Psoas muscle (tissue), 8 donors: ENCODE results near the gene NEK10. TPM values are rescaled to one million over a fixed set of nuclear protein-coding genes. Genes with fewer than 3 reads are reported as not detected.

Source experiments
- ATAC-seq, 4 donors: fragments of 200-7000 bp; cut with Tn5 transposase; one replicate each; pipeline ENCODE4 v1.9.1; 2020; ENCODE audit warnings: moderate library complexity in 3 of 4, mild to moderate bottlenecking in 2 of 4
- DNase-seq, 2 donors: peaks; one replicate each; pipeline ENCODE4 v3.0.0-alpha.2; 2020
- H3K27ac ChIP-seq: fragments of 200-600 bp; one replicate; pipeline ENCODE4 v1.8.0; 2022
- H3K27me3 ChIP-seq, 3 donors: fragments of 200-600 bp in 1 of 3; one replicate each; pipeline versions ENCODE4 v1.6.1 to v1.8.0; 2013 to 2022; ENCODE audit warnings: low read length in 2 of 3, mild to moderate bottlenecking in 2 of 3, moderate library complexity in 1 of 3; ENCODE audit not compliant: insufficient read depth in 3 of 3
- H3K36me3 ChIP-seq, 2 donors: fragments of 200-600 bp in 1 of 2; one replicate each; pipeline versions ENCODE4 v1.6.1 to v1.8.0; 2013 to 2022; ENCODE audit warnings: low read depth in 1 of 2, mild to moderate bottlenecking in 1 of 2, moderate library complexity in 1 of 2; ENCODE audit not compliant: insufficient read depth in 1 of 2
- H3K4me1 ChIP-seq: fragments of 200-600 bp; one replicate; pipeline ENCODE4 v1.8.0; 2022
- H3K4me3 ChIP-seq: fragments of 200-600 bp; one replicate; pipeline ENCODE4 v1.8.0; 2022; ENCODE audit warnings: mild to moderate bottlenecking
- H3K9me3 ChIP-seq: fragments of 200-600 bp; one replicate; pipeline ENCODE4 v1.8.0; 2022
- CTCF ChIP-seq: fragments of 200-600 bp; IDR thresholded peaks from one replicate; pipeline ENCODE4 v1.8.0; 2022; ENCODE audit warnings: antibody characterized with exemption
- WGBS, 3 donors: extraction: QIAGEN DNeasy Blood & Tissue Kit; methylation state at CpG; one replicate each; pipeline versions ENCODE4 v1.1.6 to v1.1.7; 2013; 5-methylcytosine and 5-hydroxymethylcytosine counted together
- intact Hi-C, 2 donors: fragments of 100-400 bp; cut with DNase I; formaldehyde crosslinking; loops; one replicate each; pipeline versions ENCODE4 v1.11.0 to v1.14.2; 2022
- polyA plus RNA-seq, 3 donors: library from polyadenylated mRNA; stranded (reverse); fragments of 200-250 nt; gene quantifications; one replicate each; pipeline ENCODE4 v1.2.3, GENCODE V29; 2013
- total RNA-seq, 4 donors: library from RNA; stranded (reverse); fragmentation: NEBNext Ultra II Directional in 2 of 4; extraction: Animal tissue kit (Norgen Biotek cat#: 25700) in 2 of 4; gene quantifications; one replicate each; pipeline versions ENCODE4 v1.2.1 to v1.2.4, GENCODE V29; 2021 to 2023
- donor health status: healthy with polysubstance abuse.
- donor health status: DM: no; HTN: no; CAD: no; lungs with moderate emphysema.
- donor health status: Bipolar disorder and iron deficiency.
- donor health status: healthy.
- donor health status: DM: yes; HTN: yes; CAD: no.
- donor health status: DM: no; HTN: no; CAD: no.
- donor health status: DM: no; HTN: no; CAD: no.
- donor health status: DM: yes; HTN: yes; CAD: no.

The NEK10 gene
- total and polyA plus RNA-seq, 7 donors = 0.44 to 16.6 (median 5.0) TPM

GRCh38 chr3:27127195-27127594 lies 242.0 kb downstream of the NEK10 start:
- Histone ChIP-seq H3K27me3 (no peaks in the 10 kb centered on the region), H3K4me1 (no peaks in the 10 kb centered on the region), H3K9me3 (no peaks in the 10 kb centered on the region), H3K36me3 (no peaks in the 10 kb centered on the region), H3K4me3 (no peak overlapping the region), H3K27ac (no peak overlapping the region)
- TF ChIP-seq CTCF = no peak
- DNase-seq = no peak
- intact Hi-C loops = no loop called here
- 95 to 96% (median 95%) methylated on average over 2 of the region's 2 CpGs for WGBS, 3 donors
- ATAC-seq = no peak

GRCh38 chr3:27125821-27126501 lies 243.2 kb downstream of the NEK10 start:
- intact Hi-C loops = no loop called here
- no peak for TF ChIP-seq CTCF
- 80 to 86% (median 83%) methylated on average over 3 of the region's 3 CpGs for WGBS, 3 donors

GRCh38 chr3:27119639-27120038 lies 249.5 kb downstream of the NEK10 start:
- Histone ChIP-seq H3K27me3 (no peaks in the 10 kb centered on the region), H3K36me3 (peaks cover 0 to 22% of the 10 kb centered on the region in 2 donors), H3K4me3 (no peak overlapping the region), H3K27ac (no peak overlapping the region), H3K4me1 (no peaks in the 10 kb centered on the region), H3K9me3 (no peaks in the 10 kb centered on the region)
- 24 to 40% (median 30%) methylated on average over 3 of the region's 3 CpGs for WGBS, 3 donors
- intact Hi-C loops = no loop called here
- ATAC-seq (no peak), DNase-seq (no peak)
- no peak for TF ChIP-seq CTCF

More at GRCh38 chr3:27125821-27126501, 243.2 kb downstream of the NEK10 start:
- H3K36me3 ChIP-seq = no peaks in the 10 kb centered on the region
- H3K9me3 ChIP-seq = no peaks in the 10 kb centered on the region
- no peak overlapping the region for H3K27ac ChIP-seq
- H3K4me3 ChIP-seq = no peak overlapping the region
- DNase-seq (no peak), ATAC-seq (no peak)
- H3K27me3 ChIP-seq = no peaks in the 10 kb centered on the region
- H3K4me1 ChIP-seq = no peaks in the 10 kb centered on the region

- intact Hi-C loops = no loop called here
- 87 to 95% (median 90%) methylated on average over 1 of the region's 1 CpG for WGBS, 3 donors
- Histone ChIP-seq H3K27ac (no peak overlapping the region), H3K36me3 (peaks cover 0 to 27% of the 10 kb centered on the region in 2 donors), H3K4me1 (no peaks in the 10 kb centered on the region), H3K9me3 (no peaks in the 10 kb centered on the region), H3K27me3 (no peaks in the 10 kb centered on the region), H3K4me3 (no peak overlapping the region)
- no peak for ATAC-seq
- DNase-seq = no peak
- no peak for TF ChIP-seq CTCF
Observed at GRCh38 chr3:27115352-27115751, 253.8 kb downstream of the NEK10 start.

GRCh38 chr3:27114684-27115083 lies 254.5 kb downstream of the NEK10 start:
- H3K9me3 ChIP-seq = no peaks in the 10 kb centered on the region
- H3K4me1 ChIP-seq = no peaks in the 10 kb centered on the region
- no peak overlapping the region for H3K27ac ChIP-seq
- WGBS, 3 donors = 90 to 94% (median 94%) methylated on average over 1 of the region's 1 CpG
- H3K36me3 ChIP-seq = peaks cover 0 to 27% of the 10 kb centered on the region in 2 donors
- intact Hi-C loops = no loop called here
- DNase-seq (no peak), ATAC-seq (no peak)
- no peak for TF ChIP-seq CTCF
- no peaks in the 10 kb centered on the region for H3K27me3 ChIP-seq
- H3K4me3 ChIP-seq = no peak overlapping the region
